IPS-NIHi11 (cell line): ENCODE results near the gene VDR.
A peak's percentile ranks its signal among the peaks of the same experiment; 100 is the strongest.

Source experiments
- DNase-seq: peaks from one replicate; pipeline ENCODE4 v3.0.0; 2012; ENCODE audit warnings: mixed read lengths, low spot score

VDR gene

DNA sequence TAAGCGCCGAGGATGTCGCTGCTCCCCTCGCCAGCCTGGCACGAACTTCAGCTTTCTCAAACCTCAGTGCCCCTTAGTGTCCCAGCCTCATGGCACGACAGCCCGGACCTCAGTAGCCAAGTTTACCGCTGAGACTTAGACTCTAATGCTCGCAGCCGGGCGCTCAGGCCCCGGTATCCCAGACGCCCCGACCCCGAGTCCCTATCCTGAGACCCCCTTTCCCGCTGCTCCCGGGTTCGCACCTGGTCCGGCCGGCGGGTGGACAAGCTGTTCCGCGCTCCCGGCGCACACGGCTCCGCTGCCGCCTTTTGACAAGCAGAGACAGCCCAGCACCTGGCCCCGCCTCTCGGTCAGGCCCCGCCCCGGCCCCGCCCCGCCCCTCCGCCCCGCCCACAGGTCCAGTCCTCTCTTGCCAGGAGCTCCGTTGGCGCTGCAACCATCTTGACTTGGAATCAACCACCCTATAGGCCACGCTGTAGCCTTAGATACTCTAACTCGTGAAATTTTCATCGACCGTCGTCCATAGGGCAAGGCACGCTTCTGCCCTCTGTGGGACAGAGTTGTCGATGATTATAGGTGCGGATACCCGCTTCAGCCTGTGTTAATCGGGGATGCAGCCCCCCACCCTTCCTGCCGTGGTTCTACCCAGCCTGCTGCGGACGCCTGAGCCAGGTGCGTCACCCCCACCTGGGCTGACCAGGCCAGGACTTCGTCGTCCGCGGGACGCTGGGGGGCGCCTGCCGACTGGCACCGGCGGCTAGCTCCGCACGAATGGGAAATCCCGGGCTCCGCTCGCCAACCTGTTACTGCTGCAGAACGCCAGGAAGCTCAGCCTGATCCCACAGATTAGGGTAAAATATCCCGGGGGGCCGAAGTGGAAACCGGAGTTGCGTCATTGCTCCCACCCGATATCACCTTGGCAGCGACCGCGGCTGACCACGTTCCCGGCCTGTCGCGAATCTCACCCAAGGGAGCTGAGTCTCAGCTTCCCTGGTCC, at the start of gene VDR:
Gene VDR, minus strand, starts transcription at position 282 of the 997 bp plus-strand sequence. CDS start 25,881 bp downstream, outside the sequence.
- peak; percentile 98 for DNase-seq

DNA sequence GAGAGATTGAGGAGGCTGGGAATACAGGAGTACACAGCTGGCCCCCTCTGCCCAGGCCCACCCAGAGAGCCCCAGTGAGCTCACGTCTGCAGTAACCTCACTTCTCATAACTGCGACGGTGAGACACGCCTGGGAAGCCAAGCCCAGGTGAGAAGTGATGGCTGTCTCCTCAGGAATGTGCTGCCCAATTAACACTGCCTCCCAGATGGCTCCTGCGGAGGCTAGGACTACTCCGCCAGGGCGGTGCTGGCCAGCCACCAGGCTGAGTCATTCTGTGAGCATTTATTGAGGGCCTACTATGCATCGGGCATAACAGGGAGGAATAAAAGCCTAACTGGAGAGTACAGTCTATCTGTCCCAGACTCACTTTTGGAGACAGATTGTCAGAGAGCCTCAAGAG, 49.3 kb upstream of the VDR start:
- no peak for DNase-seq

DNA sequence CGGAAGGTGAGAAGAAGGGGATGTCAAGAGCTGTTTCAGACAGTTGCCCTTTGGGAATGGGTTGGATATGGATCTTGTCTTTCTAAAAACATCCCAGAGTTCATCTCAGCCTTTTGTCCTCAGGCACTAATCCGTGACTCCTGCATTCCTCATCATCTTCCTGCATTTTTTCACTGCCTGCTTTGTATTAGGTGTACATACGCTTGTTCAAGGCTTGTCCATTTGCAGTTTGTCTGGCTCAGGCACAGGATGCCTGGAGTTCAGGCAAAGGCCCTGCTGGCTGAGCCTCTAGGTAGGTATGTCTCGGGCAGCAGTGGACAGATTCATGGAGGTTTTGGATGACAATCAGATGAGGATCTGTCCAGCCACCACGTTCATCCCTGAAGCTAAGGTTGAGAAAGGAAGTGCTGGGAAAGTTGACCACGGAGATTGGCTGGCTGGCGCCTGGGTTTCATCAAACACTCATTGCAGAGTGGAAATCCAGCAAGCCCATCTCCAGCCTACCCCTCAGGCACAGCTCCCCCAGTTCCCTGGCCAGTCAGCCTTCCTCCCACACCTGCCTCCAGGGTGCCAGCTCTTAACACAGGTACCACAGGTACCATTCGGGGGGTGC, 46.2 kb upstream of the VDR start:
- no peak for DNase-seq

DNA sequence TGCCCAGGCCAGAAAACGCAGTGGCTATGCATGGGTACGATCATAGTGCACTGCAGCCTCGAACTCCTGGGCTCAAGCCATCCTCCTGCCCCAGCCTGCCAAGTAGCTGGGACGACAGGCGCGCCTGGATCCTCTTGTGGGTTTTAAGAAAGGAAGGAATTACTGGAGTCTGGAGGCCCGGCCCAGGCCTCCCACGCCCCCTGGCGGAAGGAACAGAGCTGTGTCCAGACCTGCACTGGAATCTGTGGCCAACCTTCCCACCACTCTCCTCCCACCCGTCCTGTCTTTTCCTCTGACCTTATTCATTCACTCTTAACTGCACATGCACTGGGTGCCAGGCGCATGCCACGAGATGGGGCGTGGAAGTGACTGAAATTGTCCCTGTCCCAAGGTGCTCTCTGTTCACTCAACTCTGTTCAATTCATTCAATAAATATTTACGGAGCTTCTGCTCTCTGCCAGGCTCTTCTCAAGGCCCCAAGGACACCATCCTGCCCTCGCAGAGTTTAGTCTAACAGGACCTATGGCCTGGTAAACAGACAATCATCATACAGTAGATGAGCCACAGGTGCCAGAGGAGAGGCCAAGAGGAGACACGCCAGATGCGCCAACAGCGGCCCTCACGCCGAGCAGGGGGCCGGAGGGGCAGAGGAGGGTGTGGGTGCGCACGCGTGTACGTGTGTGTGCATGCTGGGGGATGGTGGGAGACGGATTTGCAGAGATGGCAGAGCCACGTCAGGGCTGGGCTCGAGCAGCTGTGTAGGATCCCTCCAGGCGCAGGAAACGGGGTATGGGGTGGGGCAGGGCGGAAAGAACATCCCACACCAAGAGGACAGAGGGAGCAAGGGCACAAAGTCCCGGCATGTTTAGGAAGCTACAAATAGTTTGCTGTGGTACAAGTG, 44.9 kb upstream of the VDR start:
- peak; percentile 96 for DNase-seq

DNA sequence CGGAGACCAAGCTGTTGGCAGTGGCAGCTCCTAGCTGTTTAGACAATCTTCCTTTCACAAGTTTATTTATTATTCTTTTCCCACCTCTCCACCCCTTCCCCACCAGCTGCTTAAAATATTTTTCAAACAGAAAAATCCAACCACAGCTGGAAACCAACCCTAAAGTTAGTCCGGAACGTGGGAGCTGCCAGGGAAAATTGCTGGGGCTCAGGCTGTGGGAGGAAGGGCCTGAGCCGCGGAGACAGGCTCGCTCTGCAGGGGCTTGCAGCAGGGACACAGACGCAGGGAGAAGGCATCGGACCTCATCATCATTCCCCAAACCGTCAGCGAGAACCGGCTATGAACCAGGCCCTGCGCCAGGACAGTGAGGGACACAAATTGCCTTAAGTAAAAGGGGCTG, 42.5 kb upstream of the VDR start:
- no peak for DNase-seq

DNA sequence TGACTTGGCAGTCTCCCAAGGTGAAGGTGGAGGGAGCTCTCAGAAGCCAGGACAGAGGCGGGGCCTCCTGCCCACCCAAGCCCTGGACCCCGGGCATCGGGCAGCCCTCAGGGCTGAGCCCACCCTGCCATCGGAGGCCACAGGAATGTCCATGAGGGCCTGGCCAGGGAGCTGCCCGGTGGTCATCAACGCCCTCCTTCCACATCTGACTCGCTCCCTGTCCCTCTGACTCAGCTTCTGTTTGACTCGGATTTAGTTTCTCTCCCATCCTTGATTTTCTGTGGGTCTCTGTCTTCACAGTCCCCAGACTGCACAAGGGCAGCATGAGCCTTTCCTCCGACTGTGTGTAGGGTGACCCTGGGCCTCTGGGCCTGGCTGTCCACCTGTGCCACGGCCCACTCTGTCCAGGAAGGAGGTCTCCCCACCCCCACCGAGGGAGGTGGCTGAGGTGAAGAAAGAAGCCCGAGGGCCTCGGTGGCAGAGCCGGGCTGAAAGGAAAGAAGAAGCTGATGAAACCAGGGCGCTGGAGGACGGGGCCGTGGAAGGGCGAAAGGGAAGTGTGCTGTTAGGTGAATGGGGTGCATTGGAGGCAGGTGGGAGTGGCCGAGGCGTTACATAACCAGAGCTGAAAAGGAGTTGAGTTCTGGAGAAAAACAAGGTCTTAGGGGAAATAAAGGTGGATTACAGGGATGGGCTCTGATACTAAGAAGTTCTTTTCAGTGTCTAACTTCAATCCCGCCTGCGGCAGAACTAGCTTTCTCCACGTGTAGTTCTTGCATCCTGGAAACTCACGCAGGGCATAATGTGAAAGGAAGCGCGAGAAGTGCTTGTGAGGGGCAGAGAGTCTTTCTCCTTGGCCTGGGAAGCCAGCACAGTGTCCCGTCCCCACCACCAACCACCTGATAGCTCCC, 41.9 kb upstream of the VDR start:
- no peak for DNase-seq

DNA sequence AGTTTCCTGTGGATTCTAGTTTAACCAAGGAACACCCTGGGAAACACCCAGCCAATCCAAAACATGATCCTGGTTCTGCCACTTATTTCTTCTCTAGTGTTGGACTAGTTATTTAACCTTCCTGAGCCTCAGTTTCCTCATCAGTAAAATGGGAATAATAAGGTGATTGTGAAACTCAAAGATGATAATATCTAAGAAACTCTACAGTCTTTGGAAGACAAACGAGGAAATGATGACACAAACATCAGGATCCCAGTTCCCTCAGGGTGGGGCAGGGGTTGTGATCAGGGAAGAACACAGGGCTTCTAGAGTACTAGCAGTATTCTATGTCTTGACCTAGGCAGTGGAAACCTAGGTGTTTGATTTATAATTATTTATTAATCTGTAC, 40.5 kb upstream of the VDR start:
- DNase-seq: no peak

DNA sequence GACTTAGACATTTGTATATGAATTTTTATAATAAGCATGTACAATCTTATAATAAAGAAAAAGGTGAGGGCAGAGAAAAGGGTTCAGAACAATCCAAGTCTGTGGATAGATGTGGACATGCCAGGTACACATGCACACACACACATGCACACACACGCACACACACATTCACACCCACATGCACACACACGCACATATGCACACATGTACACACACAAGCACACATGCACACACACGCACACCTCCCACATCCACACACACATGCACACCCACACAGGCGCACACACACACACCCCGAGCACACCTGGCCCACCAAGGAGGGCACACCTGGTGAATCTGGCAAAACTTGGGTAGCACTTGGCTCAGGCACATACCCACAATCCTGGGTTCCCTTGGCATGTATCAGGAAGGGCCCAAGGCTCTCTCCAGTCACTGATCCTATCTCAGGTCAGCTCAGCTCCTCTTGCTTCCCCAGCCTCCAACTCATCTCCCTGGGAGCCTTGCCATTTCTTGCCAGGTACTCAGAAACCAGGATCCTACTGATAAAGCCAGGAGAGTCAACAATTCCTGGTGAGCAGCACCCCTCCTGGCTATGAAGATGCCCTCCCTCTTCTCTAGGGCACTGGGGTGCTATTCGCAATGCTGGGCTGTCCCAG, 40.0 kb upstream of the VDR start:
- no peak for DNase-seq

DNA sequence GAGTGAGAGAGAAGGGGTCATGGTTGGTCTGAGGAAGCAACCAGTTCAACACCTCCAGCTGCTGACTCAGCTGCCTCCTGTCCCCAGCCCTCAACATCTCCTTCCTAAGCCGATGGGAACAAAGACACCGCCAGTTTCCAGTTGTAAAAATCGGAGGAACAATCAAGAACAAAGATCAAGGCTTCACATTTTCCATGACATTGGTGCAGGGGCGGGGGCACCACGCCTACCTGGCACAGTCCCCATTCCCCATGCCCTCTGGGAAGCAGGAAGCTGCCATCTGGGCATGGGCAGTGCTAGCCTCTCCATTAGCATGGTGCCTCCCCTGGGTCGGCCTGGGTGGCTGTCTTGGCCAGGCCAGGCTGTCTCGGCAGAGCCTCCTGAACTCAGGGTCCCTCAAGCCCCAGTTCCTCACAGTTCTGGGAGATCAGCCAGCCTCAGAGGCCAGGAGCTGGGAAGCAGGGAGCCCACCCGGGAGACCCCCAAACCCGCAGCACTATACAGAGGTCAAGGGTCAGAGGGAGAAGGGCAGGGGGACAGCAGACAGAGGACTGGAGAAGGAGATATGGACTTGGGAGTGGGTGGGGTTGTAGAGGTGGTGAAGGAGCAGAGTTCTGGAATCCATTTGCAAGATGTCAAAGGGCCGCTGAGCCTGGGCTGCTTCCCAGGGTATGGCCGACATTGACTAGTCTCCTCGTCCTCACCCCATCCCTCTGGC, 39.0 kb upstream of the VDR start:
- DNase-seq: no peak

DNA sequence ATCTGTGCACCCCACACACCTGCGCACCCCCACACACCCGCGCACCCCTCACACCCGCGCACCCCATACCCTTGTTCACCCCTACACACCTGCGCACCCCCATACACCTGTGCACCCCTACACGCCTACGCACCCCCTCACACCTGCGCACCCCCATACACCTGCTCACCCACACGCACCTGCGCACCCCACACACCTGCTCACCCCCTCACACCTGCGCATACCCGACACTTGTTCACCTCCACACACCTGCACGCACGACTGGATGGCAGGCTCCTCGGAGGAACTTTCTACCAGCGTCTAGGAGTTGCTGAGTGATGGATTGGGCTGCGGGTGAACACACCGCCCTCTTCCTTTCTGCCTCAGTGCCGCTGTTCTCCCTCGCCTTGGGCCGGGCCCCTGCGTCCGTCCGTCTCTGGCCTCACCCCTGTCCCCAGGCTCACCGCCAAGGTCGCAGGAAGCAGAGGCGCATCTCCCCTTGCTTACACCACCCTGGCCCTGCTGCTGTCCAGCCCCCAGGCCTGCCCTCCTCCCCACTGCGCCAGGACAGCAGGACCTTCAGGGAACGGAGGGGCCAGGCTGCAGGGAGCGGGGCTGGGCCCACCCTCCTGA, 37.9 kb upstream of the VDR start:
- no peak for DNase-seq

DNA sequence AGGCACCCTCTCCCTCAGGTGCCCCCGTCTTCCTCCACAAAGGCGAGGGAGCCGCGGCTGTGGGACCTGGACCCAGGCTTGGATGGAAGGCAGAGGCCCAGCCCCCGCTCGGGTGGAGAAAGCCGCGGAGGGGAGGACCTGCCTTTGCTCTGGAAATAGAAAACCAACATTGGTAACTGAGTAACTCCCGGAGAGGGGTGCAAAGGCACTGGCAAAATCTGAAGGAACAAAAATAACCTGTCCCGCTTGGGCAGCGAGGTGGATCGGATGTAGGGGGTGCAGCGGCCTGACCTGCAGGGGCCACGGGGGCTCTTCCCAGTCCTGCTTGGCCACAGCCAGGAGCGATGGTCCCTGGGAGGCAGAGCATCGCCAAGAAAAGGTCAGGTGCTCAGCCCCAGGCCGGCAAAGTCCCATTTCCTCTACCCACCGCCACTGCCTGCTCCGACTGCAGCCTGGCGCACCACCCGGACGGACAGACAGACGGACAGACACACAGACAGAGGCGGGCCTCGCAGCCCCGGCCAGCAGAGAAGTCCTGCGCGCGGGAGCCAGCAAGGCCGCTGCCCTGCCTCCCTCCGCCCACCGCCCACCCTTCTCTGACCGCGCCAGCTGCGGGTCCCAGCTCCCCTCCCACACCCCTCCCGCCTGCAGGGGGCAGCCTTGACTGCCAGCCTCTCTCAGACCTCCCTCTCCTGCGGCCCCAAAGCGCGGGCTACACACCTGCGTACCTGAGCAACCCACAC, 37.2 kb upstream of the VDR start:
- peak; percentile 96 for DNase-seq

DNA sequence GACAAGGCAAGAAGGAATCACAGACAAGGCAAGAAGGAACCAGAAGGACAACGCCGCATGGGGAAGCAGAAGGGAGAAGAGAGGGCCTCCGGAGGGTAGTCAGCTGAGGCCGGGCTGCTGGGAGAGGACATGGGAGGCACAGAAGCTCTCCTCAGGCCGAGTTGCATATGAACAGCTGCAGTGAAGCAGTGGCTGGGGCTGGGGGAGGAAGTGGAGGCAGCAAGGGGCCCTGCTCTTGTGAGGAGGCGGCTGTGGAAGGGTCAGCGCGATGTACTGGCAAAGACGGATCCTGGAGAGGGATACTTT, 36.6 kb upstream of the VDR start:
- peak; percentile 31 for DNase-seq

DNA sequence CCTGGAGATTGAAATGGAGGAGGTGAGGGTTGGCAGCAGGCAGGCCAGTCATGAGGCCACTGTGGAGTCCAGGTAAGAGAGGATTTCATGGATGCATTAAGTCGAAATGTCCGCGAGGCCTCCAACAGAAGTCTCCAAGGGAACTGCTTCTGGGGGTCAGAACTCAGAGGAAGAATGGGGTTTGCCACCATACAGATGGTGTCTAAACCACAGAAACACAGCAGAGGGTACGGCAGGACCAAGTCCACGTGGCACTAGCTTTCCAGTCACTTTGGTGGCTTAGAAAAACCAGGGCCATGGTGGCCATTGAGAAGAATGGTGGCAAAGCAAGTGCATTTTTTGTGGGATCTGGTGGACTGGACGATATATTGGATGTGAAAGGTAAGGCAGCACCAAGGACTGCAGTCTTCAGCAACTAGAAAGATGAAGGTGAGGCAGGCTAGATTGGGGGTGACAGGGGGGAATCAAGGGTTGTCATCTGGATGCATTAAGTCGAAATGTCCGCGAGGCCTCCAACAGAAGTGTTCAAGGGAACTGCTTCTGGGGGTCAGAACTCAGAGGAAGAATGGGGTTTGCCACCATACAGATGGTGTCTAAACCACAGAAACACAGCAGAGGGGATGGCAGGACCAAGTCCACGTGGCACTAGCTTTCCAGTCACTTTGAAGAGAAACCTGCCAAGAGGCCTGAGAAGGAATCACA, 36.1 kb upstream of the VDR start:
- DNase-seq: no peak

DNA sequence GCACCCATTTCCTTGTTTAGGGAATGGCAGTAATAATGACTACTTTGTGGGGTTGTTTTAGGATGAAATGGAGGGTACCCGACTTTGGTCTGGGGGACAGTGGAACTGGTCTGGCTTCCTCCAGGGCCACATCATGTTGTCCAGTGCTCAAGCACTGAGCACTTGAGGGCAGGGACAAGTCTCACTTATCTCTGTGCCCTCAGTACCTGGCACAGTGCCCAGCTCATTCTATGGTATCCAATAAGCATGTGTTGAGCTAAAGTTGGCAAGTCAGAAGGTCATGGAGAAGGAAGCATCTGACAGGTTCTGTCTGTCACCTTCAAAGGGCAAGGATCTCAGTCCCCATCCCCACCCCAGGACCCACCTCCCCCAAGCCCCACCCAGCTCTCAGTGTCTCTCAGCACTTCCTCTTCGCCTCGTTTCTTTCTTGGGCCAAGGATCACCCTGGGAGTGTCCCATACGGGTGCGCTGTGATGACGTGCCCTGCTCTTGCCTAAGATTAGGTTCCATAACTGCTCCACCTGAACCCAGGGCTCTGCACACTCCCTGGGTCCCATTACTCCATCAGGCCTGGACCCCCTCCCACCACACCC, 34.3 kb upstream of the VDR start:
- no peak for DNase-seq

DNA sequence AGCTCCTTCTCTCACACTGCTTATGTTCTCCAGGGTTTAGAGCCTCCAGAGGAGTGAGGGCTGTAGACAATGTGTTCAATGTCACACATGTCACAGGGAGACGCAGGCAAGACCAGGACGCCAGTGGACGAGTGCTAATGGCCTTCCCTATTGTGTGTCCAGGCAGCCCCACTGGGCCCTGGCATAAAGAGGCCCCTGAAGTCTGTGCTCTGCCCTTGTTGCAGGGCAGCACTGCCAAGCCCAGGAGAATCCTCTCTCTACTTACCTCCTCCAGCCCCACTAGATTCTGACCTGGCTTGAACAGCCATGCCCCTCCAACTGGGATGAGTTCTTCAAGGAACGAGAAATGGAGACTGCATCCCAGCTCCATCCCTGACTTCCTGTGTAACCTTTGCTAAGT, 33.8 kb upstream of the VDR start:
- DNase-seq: no peak

DNA sequence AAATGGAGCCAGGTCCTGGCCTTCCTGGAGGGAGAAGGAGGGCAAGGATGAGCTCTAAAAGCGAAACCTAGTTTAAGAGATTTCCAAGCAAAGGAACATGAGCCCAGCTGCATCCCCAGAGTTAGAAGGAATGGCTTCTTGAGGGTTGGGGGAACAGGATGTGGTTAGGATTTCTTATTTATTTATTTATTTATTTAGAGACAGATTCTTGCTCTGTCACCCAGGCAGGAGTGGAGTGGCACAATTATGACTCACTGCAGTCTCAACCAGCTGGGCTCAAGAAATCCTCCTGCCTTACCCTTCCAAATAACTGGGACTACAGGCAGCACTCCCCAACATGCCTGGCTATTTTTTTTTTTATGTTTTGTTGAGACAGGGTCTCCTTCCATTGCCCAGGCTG, 33.3 kb upstream of the VDR start:
- no peak for DNase-seq

DNA sequence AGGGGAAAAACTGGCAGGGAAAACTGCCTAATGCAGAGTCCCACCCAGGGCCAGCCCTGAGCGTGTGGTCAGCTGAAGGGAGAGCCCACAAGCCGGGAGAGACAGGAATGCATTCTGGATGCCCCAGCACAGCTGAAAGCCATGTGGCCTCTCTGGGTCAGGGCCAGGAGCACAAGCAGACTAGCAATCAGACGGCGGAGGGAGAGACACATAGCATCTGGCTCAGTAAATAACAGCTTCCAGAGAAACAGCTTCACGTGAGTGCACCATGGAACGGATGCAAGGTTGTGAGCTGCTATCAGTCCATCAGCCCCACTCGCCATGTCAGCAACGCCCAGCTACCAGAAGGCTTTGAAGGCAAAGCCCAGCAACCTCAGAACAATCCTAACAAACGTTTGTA, 30.4 kb upstream of the VDR start:
- DNase-seq: no peak

DNA sequence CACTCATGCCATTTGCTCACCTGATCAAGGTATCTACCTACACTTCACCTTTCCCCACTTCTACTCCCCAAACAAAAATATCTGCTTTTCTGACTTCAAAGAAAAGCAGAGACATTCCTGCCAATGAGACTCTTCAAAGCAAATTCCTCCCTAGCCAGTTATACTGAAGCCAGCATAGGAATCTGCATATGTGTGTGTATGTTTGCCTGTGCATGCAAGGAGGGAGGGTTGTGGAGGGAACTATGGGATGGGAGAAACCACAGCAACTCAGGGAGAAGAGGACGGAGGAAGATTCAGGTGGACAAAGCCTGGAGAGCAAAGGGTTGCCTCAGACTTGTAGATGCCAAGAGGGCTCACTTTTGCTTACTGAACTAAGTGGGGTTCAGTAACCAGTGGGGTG, 26.4 kb upstream of the VDR start:
- no peak for DNase-seq
